SW 1271 (cell line): Measurements from ENCODE around the gene GREM1.

Experiments used
- DNase-seq, 2 experiments: peaks; one replicate each; lab custom pipeline; 2025; lab: John Stamatoyannopoulos, UW

The GREM1 gene

GRCh38 chr15:32717426-32718226 lies at the start of gene GREM1:
Gene GREM1 (plus strand): TSS chr15:32718004. CDS start chr15:32730691, 12,687 bp downstream.
- DNase-seq = no peak

DNA sequence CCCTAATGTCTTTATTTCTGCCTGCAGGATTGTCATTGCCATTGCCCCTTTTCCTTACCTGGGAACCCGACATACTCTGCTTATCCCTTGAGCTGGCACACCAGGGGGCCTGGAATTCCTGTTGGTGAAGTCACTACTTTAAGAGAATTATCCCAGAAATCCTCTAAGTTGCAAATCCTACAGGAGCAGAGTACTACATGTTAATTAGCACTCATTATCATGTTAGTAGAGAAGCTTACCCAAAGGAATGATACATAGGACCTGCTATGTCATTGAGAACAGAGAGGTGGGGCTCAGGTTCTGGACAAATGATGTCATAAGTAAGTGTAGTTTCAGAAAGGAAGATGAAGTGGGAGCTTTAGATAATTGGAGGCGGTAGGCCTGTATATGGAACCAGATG lies 48.9 kb upstream of the GREM1 start:
- DNase-seq = no peak

- DNase-seq = no peak
Observed at GRCh38 chr15:32669896-32670611, 47.8 kb upstream of the GREM1 start.

DNA sequence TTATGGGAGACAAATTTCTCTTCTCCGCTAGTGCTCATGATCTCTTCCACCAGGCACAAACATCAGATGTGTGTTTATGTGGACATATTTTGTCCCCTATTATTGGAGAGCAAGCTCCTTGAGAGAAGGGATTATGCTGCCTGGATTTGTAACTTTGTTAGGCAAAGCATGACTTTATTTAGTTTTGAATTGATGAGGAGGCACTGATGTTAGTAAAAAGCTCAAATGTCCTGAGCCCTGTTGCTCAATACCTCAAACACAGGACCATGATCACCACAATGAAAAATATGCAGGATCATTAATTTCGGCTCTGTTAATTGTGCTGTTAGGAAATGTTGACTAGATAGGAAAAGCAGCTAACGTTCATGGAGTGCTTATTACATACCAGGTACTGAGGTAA lies 47.2 kb upstream of the GREM1 start:
- no peak for DNase-seq

- DNase-seq = no peak
Observed at GRCh38 chr15:32671339-32672325, 46.2 kb upstream of the GREM1 start.

GRCh38 chr15:32674681-32675080 lies 43.1 kb upstream of the GREM1 start:
- DNase-seq = no peak

- DNase-seq = no peak
Observed at GRCh38 chr15:32675466-32675865, 42.3 kb upstream of the GREM1 start.

- DNase-seq = no peak
Observed at GRCh38 chr15:32676169-32676568, 41.6 kb upstream of the GREM1 start.

GRCh38 chr15:32677238-32677750 lies 40.5 kb upstream of the GREM1 start:
- no peak for DNase-seq

GRCh38 chr15:32679298-32679690 lies 38.5 kb upstream of the GREM1 start:
- DNase-seq = no peak

- no peak for DNase-seq
Observed at GRCh38 chr15:32682569-32682968, 35.2 kb upstream of the GREM1 start.

- DNase-seq = no peak
Observed at GRCh38 chr15:32682977-32683630, 34.7 kb upstream of the GREM1 start.

- no peak for DNase-seq
Observed at GRCh38 chr15:32683906-32684584, 33.8 kb upstream of the GREM1 start.

DNA sequence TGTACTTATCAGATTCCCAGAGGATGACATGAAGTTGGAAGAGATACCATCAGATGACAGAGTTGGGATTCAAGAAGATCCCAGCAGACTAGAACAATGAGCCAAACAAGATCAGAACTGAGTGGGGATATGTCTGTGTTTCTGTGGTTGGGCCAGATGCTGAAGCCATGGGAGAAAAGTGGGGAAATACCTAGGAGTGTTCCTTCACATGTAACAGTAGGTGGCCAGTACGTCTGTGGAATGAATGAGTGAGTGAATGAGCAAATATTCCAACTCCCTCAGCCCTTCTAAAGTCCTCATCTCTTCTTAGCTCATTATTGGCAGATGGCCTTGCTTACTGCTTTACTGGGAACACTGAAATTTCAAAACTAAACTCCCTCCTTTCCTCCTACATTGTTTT lies 32.2 kb upstream of the GREM1 start:
- no peak for DNase-seq

- no peak for DNase-seq
Observed at GRCh38 chr15:32687556-32687955, 30.2 kb upstream of the GREM1 start.

GRCh38 chr15:32688151-32688639 lies 29.6 kb upstream of the GREM1 start:
- no peak for DNase-seq

GRCh38 chr15:32690941-32691688 lies 26.7 kb upstream of the GREM1 start:
- no peak for DNase-seq

GRCh38 chr15:32691689-32692038 lies 26.1 kb upstream of the GREM1 start:
- DNase-seq = no peak

DNA sequence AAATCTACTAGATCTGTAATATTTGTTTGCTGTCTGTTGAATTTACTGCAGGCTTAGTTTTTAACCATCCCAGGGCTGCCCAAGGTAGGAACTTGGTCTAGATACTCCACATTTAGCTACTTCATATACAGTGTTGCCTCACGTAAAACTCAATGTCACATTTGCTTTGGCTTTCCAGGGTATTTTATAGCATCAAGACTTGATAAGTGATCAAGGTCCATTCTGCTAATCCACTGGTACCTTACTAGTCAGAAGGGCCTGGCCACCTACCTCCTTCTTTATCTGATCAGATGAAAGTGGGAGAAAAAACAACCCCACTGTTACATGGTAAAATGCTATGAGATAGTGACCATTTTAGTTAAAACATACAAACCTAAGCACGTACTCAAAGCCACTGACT lies 25.5 kb upstream of the GREM1 start:
- no peak for DNase-seq
